ENCODE results near the gene FASTK.

DNA sequence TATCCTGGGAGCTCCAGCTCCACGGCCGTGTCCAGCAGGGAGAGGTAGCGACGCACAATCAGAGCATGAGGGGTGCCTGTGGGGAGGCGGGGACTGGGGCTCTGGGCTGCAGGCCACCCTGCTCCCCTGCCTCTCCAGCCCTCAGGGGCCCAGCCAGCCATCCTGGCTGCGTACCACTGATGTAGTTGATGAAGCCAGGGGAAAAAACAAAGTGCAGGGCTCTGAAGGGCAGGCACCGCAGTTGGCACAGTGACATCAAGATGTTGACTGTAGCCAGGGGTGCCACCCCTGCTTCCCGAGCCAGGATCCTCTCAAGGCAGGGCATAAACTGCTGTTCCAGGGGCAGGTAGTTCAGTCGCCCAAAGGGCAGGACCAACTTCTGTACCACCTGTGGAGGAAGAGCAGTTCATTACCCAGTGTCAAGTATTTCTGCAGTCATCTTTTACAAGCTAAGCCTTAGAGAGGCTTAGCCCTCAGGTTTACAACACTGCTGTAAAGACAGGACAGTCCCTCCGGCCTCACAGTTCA is 2.8 kb downstream of the FASTK start:
- no peak for TF ChIP-seq EZH2 (IDR thresholded peaks at IDR 0.05; ENCODE audit: insufficient read depth, poor library complexity, severe bottlenecking)
- no peak for TF ChIP-seq EZH2phosphoT487 (IDR thresholded peaks at IDR 0.05; ENCODE audit: insufficient read depth, low read depth)

Data from GM23248 (cell line).